Activated naive CD8-positive, alpha-beta T cell treated with anti-CD3 and anti-CD28 coated beads, Interleukin-2, amount 10 ng/mL, durations not matched to agents 7 days and 5 days (primary cell): ENCODE results near the gene MLH3. TPM values are rescaled to one million over a fixed set of nuclear protein-coding genes. Genes with fewer than 3 reads are reported as not detected.
"Not testable (repeated sequence)": the region's sequence is repeated elsewhere in the genome, so short reads cannot be mapped to it uniquely, and the experiment has no call there.

Experiments used
- ATAC-seq: fragments of 150-1000 bp; cut with Tn5 transposase; one replicate; pipeline ENCODE4 v1.10.0; 2021; ENCODE audit warnings: low read depth, moderate library complexity
- POLR2A ChIA-PET: fragments of 350-600 bp; sonication (Branson Sonifier 250); formaldehyde crosslinking; loops from one replicate; lab custom pipeline; 2021; ENCODE audit warnings: antibody characterized with exemption; lab: Charles Lee
- DNase-seq: peaks from one replicate; pipeline ENCODE4 v3.0.0; 2021
- H3K27ac Mint-ChIP-seq: one replicate; pipeline ENCODE4 v1.8.0; 2022; ENCODE audit warnings: mild to moderate bottlenecking, mixed read lengths
- H3K27me3 Mint-ChIP-seq: one replicate; pipeline ENCODE4 v1.8.0; 2022; ENCODE audit warnings: mild to moderate bottlenecking, moderate library complexity, mixed read lengths
- H3K36me3 Mint-ChIP-seq: one replicate; pipeline ENCODE4 v1.8.0; 2021; ENCODE audit warnings: mild to moderate bottlenecking, mixed read lengths
- H3K4me1 Mint-ChIP-seq: one replicate; pipeline ENCODE4 v1.8.0; 2021; ENCODE audit warnings: mixed read lengths
- H3K4me3 Mint-ChIP-seq: one replicate; pipeline ENCODE4 v1.8.0; 2022; ENCODE audit warnings: mild to moderate bottlenecking, moderate library complexity, mixed read lengths
- H3K9me3 Mint-ChIP-seq: one replicate; pipeline ENCODE4 v1.8.0; 2021; ENCODE audit warnings: mixed read lengths
- total RNA-seq, 2 experiments: library from RNA; stranded (reverse); gene quantifications; one replicate each; pipeline ENCODE4 v1.2.3, GENCODE V29; 2021

Gene MLH3
- total RNA-seq, 2 experiments from 2014 or later: 18.0 to 18.2 TPM

DNA sequence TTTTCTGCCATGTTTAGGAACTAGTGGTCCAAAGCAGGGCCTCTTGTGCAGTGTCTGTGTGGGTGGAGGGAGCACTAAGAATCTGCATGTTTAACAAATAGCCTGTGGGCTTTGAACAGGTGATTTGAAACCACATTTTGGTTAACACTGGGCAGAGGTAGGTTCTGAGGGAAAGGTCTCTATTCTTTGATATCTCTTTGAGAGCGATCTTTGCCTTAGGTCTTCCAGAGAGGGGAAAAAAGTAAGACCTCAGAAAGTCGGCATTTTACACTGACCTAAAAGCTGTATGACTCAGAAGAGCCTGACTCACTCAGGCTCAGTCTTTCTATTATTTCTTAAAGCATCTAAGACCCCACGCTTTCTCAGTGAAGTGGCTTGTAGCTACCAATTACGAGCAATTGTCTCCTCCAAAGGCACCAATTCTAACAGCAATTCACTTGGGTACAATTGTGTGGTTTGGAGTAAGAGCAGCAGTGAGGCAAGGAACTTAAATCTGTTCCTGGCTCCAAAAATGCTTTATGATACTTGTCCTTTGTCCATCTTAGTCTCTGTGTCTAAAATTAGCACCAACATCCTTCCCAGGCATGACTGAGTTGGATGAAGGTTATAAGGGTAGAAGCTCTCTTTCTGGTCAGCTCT is 39.8 kb downstream of the MLH3 start:
- Mint-ChIP-seq H3K4me3 (peak overlapping the region; percentile 17), H3K27ac (peak overlapping the region; percentile 36), H3K9me3 (no peaks in the 10 kb centered on the region), H3K4me1 (peaks cover 16% of the 10 kb centered on the region), H3K36me3 (peaks cover 38% of the 10 kb centered on the region), H3K27me3 (no peaks in the 10 kb centered on the region)
- POLR2A ChIA-PET: no interaction called here
- ATAC-seq (peak; percentile 69), DNase-seq (no peak)

DNA sequence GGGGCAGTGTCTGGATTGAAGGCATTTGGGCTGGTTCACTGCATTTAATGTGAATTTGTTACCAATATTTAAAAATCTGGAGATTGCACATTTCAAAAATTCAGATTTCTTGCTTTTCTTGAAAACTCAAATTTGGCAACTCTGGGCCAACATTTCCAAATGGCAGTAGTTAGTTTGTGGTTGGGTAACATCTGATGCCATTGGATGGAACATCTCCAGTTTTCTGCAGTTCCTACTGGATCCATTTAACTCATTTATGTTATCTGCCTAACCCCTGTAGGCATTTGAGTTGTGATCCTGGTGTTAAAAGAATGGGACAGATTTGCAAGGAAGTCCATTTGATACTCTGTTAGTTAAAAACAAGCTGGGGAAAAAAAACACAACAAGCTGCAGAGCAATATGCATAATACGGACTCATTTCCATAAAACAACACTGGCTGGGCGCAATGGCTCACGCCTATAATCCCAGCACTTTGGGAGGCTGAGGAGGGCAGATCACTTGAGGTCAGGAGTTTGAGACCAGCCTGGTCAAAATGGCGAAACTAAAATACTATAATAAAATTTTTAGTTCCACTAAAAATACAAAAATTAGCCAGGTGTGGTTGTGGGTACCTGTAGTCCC is 40.7 kb downstream of the MLH3 start:
- ATAC-seq: no peak
- Mint-ChIP-seq H3K9me3 (no peaks in the 10 kb centered on the region), H3K27ac (no peak overlapping the region), H3K4me1 (peaks cover 20% of the 10 kb centered on the region), H3K4me3 (no peak overlapping the region), H3K27me3 (no peaks in the 10 kb centered on the region), H3K36me3 (peaks cover 37% of the 10 kb centered on the region)
- POLR2A ChIA-PET: no interaction called here
- DNase-seq: no peak

DNA sequence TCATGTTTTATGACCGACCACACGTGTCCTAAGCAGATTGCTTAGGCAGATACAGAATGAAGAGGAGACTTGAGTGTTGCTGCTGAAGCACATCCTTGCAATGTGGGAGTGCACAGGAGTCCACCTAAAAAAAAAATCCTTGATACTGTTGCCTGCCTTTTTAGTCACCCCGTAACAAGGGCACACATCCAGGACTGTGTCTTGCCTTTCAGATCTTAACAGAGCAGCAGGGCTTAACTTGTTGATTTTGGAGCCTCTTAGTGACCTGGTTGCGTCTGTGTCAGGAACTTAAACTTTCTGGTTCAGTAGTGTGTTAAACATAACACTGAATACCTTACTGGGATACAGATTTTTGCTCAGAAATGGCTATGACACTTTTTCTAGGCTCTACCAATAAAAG is 42.1 kb downstream of the MLH3 start:
- no peak for DNase-seq
- Mint-ChIP-seq H3K27me3 (no peaks in the 10 kb centered on the region), H3K27ac (no peak overlapping the region), H3K4me1 (peaks cover 28% of the 10 kb centered on the region), H3K36me3 (peaks cover 42% of the 10 kb centered on the region), H3K4me3 (no peak overlapping the region), H3K9me3 (no peaks in the 10 kb centered on the region)
- POLR2A ChIA-PET: no interaction called here
- no peak for ATAC-seq

GRCh38 chr14:75005357-75005756 is 45.9 kb downstream of the MLH3 start:
- H3K4me1 Mint-ChIP-seq: peaks cover 30% of the 10 kb centered on the region
- no peak for ATAC-seq
- POLR2A ChIA-PET: no interaction called here
- H3K9me3 Mint-ChIP-seq: peaks cover 3% of the 10 kb centered on the region
- no peak overlapping the region for H3K4me3 Mint-ChIP-seq
- H3K27ac Mint-ChIP-seq: no peak overlapping the region
- DNase-seq: no peak
- no peaks in the 10 kb centered on the region for H3K27me3 Mint-ChIP-seq
- peaks cover 38% of the 10 kb centered on the region for H3K36me3 Mint-ChIP-seq

GRCh38 chr14:75003250-75004027 is 47.8 kb downstream of the MLH3 start:
- no peak for DNase-seq
- peak overlapping the region; percentile 84 for H3K27ac Mint-ChIP-seq

GRCh38 chr14:75002392-75003249 is 48.6 kb downstream of the MLH3 start, which contains the start of gene EIF2B2:
TSS of gene EIF2B2 (plus strand) at chr14:75002921. CDS start at chr14:75002991, 70 bp downstream.
- Mint-ChIP-seq H3K4me3 (peak within 1 kb of the TSS; percentile 95), H3K9me3 (peaks cover 3% of the 10 kb centered on the region), H3K36me3 (peaks cover 26% of the 10 kb centered on the region), H3K27me3 (peaks cover 7% of the 10 kb centered on the region), H3K4me1 (peaks cover 30% of the 10 kb centered on the region), H3K27ac (peak within 1 kb of the TSS; percentile 84)
- POLR2A ChIA-PET: interaction anchor here (0.7 to 1.8 kb wide), 6 partner anchors 11 to 122 kb away, joined by 3 to 9 read pairs (median 4); partner anchors contain the start of genes ACYP1 and MLH3
- ATAC-seq: peak; percentile 98
- peak; percentile 98 for DNase-seq

More at GRCh38 chr14:75003250-75004027, 47.8 kb downstream of the MLH3 start:
- Mint-ChIP-seq H3K4me3 (peak overlapping the region; percentile 95), H3K4me1 (peaks cover 30% of the 10 kb centered on the region), H3K27me3 (peaks cover 6% of the 10 kb centered on the region), H3K36me3 (peaks cover 27% of the 10 kb centered on the region), H3K9me3 (peaks cover 3% of the 10 kb centered on the region)
- POLR2A ChIA-PET: interaction anchor here (0.6 to 1.8 kb wide), 7 partner anchors 10 to 122 kb away, joined by 3 to 9 read pairs (median 4); partner anchors contain the start of genes ACYP1 and MLH3
- no peak for ATAC-seq

GRCh38 chr14:75001899-75002298 is 49.4 kb downstream of the MLH3 start:
- no peak for ATAC-seq
- H3K27me3 Mint-ChIP-seq: peaks cover 7% of the 10 kb centered on the region
- peak overlapping the region; percentile 84 for H3K27ac Mint-ChIP-seq
- no peak for DNase-seq
- peaks cover 3% of the 10 kb centered on the region for H3K9me3 Mint-ChIP-seq
- peaks cover 27% of the 10 kb centered on the region for H3K4me1 Mint-ChIP-seq
- POLR2A ChIA-PET: interaction anchor here (1.0 kb wide), 1 partner anchor 119 kb away, joined by 3 read pairs; no protein-coding TSS in a partner anchor
- peak overlapping the region; percentile 95 for H3K4me3 Mint-ChIP-seq
- H3K36me3 Mint-ChIP-seq: peaks cover 20% of the 10 kb centered on the region

DNA sequence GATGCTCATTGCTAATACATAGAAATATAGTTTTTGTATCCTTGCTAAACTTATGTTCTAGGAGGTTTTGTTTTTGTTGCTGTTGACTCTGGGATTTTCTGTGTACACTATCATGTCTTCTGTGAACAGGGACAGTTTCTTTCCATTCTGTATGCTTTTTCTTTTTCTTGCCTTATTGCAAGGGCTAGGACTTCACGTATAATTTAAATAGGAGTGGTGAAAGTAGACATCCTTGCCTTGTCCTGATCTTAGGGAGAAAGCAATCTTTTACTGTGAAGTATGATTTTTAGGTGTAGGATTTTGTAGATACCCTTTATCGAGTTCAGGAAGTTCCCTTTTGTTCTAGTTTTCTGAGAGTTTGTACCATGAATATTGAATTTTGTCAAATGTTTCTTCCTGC is 50.0 kb downstream of the MLH3 start:
- DNase-seq: no peak
- POLR2A ChIA-PET: no interaction called here
- Mint-ChIP-seq H3K36me3 (peaks cover 16% of the 10 kb centered on the region), H3K4me1 (peaks cover 27% of the 10 kb centered on the region), H3K4me3 (no peak overlapping the region), H3K27ac (no peak overlapping the region), H3K27me3 (peaks cover 7% of the 10 kb centered on the region), H3K9me3 (peaks cover 3% of the 10 kb centered on the region)
- ATAC-seq: no peak

GRCh38 chr14:74995781-74996180 is 55.5 kb downstream of the MLH3 start:
- DNase-seq, POLR2A ChIA-PET, H3K4me1 Mint-ChIP-seq, H3K27ac Mint-ChIP-seq, H3K36me3 Mint-ChIP-seq, H3K9me3 Mint-ChIP-seq, H3K4me3 Mint-ChIP-seq, ATAC-seq: not testable (repeated sequence)
- peaks cover 21% of the 10 kb centered on the region for H3K27me3 Mint-ChIP-seq

DNA sequence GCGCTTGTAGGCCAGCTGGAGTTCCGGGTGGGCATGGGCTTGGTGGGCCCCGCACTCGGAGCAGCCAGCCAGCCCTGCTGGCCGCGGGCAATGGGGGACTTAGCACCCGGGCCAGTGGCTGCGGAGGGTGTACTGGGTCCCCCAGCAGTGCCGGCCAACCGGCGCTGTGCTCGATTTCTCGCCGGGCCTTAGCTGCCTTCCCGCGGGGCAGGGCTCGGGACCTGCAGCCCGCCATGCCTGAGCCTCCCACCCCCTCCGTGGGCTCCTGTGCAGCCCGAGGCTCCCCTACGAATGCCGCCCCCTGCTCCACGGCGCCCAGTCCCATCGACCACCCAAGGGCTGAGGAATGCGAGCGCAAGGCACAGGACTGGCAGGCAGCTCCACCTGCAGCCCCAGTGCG is 57.1 kb downstream of the MLH3 start:
- H3K4me1 Mint-ChIP-seq, ATAC-seq, H3K4me3 Mint-ChIP-seq, H3K9me3 Mint-ChIP-seq, POLR2A ChIA-PET, DNase-seq, H3K36me3 Mint-ChIP-seq, H3K27ac Mint-ChIP-seq: not testable (repeated sequence)
- H3K27me3 Mint-ChIP-seq: peaks cover 17% of the 10 kb centered on the region

DNA sequence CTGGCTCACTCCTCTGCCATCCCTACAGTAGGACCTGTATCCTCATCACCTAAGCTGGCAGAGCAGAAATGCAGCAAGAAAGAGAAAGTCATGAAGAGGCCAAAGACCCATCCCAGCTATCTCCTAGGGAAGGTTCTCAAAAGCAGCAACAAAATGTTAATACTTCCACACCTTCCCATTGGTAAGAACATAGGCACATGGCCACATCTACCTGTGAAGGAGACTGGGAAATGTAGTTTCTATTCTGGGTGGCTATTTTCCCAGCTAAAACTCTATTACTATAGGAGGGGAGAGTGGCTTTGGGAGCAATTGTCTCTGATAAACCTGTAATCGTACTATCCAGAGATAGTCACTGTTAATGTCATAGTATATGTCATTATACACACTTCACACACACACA is 62.3 kb downstream of the MLH3 start:
- DNase-seq (no peak), ATAC-seq (no peak)
- H3K36me3 Mint-ChIP-seq: no peaks in the 10 kb centered on the region
- H3K9me3 Mint-ChIP-seq: peaks cover 4% of the 10 kb centered on the region
- no peak overlapping the region for H3K27ac Mint-ChIP-seq
- no peaks in the 10 kb centered on the region for H3K4me1 Mint-ChIP-seq
- no peak overlapping the region for H3K4me3 Mint-ChIP-seq
- POLR2A ChIA-PET: no interaction called here
- H3K27me3 Mint-ChIP-seq: peaks cover 14% of the 10 kb centered on the region

DNA sequence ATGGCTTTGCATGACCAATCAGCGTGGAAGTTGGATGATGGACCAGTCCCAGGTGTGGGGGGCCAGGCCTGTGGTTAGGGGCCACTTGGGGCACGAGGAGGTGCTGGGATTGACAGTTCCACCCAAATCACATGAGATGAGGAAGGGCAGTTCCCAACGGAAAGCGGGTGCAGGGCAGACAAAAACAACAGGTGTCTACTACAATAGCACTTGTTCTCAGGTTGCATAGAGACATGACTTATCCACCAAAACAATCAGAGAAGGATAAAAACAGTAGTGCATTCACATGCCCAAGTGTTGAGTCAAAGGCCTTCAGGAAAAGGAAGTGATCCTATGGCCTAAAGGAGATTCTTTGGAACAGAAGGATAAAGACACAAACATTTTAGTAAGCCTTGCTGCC is 63.1 kb downstream of the MLH3 start:
- Mint-ChIP-seq H3K27ac (no peak overlapping the region), H3K27me3 (peaks cover 9% of the 10 kb centered on the region), H3K4me1 (no peaks in the 10 kb centered on the region), H3K4me3 (no peak overlapping the region), H3K36me3 (no peaks in the 10 kb centered on the region), H3K9me3 (no peaks in the 10 kb centered on the region)
- ATAC-seq (no peak), DNase-seq (no peak)
- POLR2A ChIA-PET: no interaction called here

GRCh38 chr14:74985806-74986205 is 65.5 kb downstream of the MLH3 start:
- H3K36me3 Mint-ChIP-seq: no peaks in the 10 kb centered on the region
- H3K4me1 Mint-ChIP-seq: no peaks in the 10 kb centered on the region
- peaks cover 6% of the 10 kb centered on the region for H3K27me3 Mint-ChIP-seq
- DNase-seq (no peak), ATAC-seq (no peak)
- POLR2A ChIA-PET: no interaction called here
- no peak overlapping the region for H3K27ac Mint-ChIP-seq
- no peaks in the 10 kb centered on the region for H3K9me3 Mint-ChIP-seq
- no peak overlapping the region for H3K4me3 Mint-ChIP-seq
